Prostate gland (tissue), 2 donors: Measurements from ENCODE around the gene ZCCHC2.

Experiments used
- POLR2A ChIP-seq: fragments of 450-650 bp; IDR thresholded peaks from one replicate; pipeline ENCODE4 v1.6.1; 2016; ENCODE audit warnings: antibody characterized with exemption, mild to moderate bottlenecking
- TF ChIP-seq, protein P1 (sequence below), 4 experiments: fragments of 200-600 bp in 2 of 4; fragments of 450-650 bp in 2 of 4; sonication (generic) in 2 of 4; IDR thresholded peaks; 1 replicate in 3 of 4; 2 replicates in 1 of 4; pipeline ENCODE4 v1.5.1; 2016 to 2019; ENCODE audit warnings: antibody characterized with exemption in 4 of 4, mild to moderate bottlenecking in 2 of 4, moderate library complexity in 2 of 4

- no peak for TF ChIP-seq POLR2A
- TF ChIP-seq, protein P1, sequence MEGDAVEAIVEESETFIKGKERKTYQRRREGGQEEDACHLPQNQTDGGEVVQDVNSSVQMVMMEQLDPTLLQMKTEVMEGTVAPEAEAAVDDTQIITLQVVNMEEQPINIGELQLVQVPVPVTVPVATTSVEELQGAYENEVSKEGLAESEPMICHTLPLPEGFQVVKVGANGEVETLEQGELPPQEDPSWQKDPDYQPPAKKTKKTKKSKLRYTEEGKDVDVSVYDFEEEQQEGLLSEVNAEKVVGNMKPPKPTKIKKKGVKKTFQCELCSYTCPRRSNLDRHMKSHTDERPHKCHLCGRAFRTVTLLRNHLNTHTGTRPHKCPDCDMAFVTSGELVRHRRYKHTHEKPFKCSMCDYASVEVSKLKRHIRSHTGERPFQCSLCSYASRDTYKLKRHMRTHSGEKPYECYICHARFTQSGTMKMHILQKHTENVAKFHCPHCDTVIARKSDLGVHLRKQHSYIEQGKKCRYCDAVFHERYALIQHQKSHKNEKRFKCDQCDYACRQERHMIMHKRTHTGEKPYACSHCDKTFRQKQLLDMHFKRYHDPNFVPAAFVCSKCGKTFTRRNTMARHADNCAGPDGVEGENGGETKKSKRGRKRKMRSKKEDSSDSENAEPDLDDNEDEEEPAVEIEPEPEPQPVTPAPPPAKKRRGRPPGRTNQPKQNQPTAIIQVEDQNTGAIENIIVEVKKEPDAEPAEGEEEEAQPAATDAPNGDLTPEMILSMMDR (IDR thresholded peaks at IDR 0.05) = no peak
These were observed 80.4 kb downstream of the ZCCHC2 start for GRCh38 chr18:62603211-62603610.
